HG03025 (cell line): Measurements from ENCODE around the gene MEX3A.
"Not testable (repeated sequence)": the region's sequence is repeated elsewhere in the genome, so short reads cannot be mapped to it uniquely, and the experiment has no call there.

Source experiments
- ATAC-seq: cut with Tn5 transposase; IDR thresholded peaks from one replicate; pipeline ENCODE4 v1.9.1; 2021; ENCODE audit warnings: mild to moderate bottlenecking, moderate library complexity; ENCODE audit not compliant: unreplicated experiment, low FRiP score

Gene MEX3A

DNA sequence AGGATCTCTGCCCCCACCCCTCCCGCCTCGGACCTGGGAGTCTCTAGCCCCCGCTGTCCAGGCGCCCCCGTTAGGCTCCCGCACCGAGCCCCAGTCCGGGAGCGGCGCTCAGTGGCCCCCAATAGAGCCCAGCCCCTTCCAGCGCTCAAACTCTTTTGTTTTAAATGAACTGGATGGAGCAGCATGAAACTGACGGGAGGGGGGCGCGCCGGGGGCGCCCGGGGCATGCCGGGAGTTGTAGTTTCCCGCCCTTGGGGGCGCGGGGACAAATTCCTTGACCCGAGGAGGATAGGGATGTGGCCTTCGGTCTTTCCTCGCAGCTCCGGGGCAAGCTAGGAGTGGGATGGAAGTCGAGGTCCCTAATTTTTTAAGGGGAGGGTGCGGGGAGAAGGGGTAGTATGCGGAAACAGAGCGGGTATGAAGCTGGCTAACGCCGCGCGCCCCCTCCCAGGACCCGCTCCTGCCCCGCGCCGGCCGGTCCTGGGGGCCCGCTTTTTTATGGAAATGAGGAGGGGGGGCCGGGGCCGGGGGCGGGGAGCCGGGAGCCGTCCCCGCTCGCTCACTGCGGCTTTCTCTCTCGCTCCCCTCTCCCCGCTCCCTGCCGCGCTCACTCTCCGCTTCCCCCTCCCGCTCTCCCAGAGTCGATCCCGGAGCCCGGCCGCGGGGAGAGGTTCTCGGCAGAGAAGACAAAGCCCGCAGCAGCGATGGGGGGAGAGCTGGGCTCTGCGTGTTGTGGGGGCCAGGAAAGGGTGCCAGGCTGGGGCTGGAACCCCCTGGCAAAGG, at the start of gene MEX3A:
MEX3A (minus strand) TSS at position 157 of the 783 bp plus-strand sequence. CDS start 467 bp downstream, outside the sequence.
- no peak for ATAC-seq

DNA sequence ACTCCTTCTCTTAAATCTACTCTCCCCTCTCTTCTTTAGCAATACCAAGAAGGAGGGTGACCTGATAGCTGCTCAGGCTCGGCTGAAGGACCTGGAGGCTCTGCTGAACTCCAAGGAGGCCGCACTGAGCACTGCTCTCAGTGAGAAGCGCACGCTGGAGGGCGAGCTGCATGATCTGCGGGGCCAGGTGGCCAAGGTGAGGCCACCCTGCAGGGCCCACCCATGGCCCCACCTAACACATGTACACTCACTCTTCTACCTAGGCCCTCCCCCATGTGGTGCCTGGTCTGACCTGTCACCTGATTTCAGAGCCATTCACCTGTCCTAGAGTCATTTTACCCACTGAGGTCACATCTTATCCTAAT, 48.3 kb upstream of the MEX3A start:
- ATAC-seq = no peak

GRCh38 chr1:156129687-156130577, 47.7 kb upstream of the MEX3A start:
- ATAC-seq = no peak

DNA sequence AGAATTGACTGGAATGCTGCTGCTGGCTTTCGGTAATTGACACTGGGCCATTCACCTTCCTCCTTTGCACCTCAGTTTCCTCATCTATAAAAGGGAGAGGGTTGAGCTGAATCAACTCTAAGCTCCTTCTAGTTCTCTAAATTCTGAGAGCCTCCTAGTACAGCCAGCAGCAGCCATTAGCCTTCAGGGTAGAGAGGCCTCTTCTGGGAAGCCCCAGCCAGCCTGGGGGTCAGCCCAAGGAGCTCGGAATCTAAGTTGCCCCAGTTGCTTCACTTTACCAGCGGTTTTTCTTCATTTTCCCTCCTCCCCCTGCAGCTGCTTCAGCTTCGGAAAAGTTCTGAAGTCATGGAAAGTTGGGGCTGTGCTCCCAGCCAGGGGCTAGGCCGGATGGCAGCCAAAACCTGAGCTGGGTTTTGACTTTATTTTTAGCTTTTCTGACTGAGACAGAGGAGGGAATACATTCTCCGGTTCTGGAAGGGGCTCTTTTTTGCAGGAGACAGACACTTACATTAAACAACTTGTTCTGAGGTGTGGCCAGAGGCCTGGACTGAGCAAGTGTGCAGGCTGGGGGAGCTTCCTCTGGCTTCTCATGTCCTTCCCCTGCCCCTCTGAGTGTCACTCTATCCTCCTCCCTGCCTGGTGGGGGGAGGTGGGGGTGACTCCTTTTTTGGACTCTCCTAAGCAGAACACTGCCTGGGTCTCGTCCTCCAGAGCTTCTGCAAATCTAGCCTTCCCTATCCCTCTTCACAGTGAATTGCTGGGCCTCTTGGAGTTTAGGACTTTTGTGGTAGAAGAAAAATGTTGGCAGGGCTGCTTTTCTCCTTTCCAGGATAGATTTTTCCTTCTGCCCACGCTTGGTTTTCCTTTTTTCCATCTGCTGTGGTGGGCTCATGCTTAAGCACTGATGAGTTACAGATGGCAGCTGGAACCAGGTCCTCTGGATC, 46.7 kb upstream of the MEX3A start:
- ATAC-seq = no peak

GRCh38 chr1:156128308-156128653, 46.0 kb upstream of the MEX3A start:
- ATAC-seq = no peak

GRCh38 chr1:156126630-156127534, 44.6 kb upstream of the MEX3A start:
- ATAC-seq = no peak

DNA sequence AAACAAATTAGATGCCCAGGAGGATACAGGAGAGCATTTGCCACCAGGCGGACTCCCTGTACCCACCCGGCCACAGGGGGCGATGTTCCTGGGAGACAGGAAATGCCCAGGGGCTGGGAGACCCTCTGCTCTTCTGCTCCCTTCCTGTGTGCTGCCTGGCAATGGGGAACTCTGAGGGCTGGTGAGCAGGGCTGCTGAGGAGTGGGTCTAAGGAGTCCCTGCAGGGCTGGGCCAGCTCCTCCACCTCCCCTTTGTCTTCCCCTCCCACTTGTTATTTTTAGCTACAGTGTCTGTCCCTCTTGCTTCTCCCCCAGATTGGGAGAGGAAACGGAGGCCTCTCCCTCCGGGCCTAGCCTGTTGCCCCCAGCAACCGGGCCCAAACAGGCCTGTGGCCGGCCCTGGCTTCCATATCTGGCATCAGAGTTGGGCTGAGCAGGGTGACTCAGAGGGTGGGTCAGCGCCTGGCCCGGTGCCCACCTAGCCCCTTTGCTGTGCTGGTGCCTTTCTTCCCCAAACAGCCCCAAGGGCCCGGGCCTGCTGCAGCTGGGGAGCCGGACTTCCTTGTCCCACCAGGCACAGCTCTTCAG, 43.9 kb upstream of the MEX3A start:
- ATAC-seq = no peak

DNA sequence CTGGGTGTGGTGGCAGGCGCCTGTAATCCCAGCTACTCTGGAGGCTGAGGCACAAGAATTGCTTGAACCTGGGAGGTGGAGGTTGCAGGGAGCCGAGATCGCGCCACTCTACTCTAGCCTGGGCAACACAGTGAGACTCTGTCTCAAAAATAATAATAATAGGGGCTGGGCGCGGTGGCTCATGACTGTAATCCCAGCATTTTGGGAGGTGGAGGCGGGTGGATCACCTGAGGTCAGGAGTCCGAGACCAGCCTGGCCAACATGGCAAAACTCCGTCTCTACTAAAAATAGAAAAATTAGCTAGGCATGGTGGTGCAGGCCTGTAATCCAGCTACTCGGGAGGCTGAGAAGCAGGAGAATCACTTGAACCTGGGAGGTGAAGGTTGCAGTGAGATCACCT, 43.3 kb upstream of the MEX3A start:
- ATAC-seq = not testable (repeated sequence)

GRCh38 chr1:156124557-156125483, 42.6 kb upstream of the MEX3A start:
- ATAC-seq = no peak

- no peak for ATAC-seq
These were observed 41.3 kb upstream of the MEX3A start for GRCh38 chr1:156123356-156124196.

DNA sequence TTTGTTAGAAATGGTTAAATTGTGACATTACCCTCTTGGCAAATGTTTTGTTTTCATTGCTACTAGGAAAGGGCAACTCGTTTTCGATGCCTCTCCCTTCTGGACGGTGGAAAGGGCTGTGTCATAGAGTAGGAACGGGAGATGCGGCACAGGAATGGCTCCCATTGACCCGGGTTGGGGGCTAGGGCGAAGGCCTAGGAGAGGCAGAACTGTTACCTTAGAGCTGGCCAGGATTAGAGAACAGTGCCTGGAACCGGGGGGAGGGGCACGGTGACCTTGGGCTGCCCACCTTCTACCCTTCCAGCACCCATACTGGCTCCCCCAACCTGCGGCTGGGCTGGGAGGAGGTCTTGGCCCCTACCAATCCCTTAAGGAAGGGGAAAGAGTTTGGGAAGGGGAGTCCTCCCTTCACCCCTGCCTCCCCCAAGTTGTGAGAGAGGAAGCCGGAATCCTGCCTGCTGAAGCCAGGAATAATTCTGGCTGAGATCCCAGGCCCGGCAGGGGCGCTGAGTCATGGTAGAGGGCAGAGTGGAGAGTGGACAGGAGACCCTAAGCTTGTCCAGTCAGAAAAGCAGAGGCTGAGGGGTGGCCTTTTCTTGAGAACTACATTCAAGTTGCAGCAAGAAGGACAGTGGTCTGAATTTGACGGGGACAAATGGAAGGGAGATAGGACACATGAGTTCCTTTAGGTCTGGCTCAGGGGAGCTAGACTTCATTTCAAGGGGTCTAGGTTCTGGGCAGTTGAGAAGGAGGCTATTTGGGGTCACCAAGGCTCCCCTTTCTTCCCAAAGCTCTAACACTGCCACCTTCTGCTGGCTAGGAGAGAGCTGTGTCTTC, 40.5 kb upstream of the MEX3A start:
- no peak for ATAC-seq

DNA sequence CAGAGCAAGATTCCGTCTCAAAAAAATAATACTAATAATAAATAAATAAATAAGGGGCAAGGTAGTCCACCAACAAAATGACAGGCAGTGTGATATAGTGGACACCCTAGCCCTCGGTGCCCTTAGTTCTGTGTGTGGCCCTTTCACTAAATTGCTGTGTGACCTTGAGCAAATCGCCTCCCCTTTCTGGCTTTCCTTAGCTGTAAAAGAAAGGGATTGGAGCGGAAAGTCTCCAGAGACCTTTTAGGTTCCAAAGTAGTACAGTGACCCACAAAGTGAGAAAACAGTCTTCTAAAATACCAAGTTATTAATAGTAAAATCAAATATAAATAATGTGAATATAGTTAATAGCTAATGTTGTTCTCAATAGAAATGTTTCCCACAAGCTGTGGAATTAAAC, 39.8 kb upstream of the MEX3A start:
- no peak for ATAC-seq

DNA sequence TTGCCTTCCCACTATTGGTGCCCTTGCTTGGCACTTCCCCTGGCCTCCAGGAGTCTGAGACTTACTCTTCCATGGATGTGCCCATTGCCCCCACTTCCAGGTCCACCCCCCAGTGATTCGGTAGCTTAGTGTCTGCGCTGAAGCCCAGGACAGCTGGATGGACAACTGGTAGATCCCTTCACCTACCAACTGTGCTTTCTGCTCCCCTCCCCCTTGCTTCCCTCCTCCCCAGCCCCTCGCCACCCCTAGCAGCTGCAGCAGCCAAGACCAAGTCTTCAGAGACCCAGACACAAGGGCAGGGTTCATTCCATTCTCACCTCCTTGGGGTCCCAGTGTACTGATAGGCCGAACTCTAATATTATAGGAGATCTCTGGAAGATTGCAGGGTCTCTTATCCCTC, 39.2 kb upstream of the MEX3A start:
- no peak for ATAC-seq

- not testable (repeated sequence) for ATAC-seq
These were observed 38.7 kb upstream of the MEX3A start for GRCh38 chr1:156121005-156121404.

GRCh38 chr1:156120318-156120717, 38.1 kb upstream of the MEX3A start:
- no peak for ATAC-seq

DNA sequence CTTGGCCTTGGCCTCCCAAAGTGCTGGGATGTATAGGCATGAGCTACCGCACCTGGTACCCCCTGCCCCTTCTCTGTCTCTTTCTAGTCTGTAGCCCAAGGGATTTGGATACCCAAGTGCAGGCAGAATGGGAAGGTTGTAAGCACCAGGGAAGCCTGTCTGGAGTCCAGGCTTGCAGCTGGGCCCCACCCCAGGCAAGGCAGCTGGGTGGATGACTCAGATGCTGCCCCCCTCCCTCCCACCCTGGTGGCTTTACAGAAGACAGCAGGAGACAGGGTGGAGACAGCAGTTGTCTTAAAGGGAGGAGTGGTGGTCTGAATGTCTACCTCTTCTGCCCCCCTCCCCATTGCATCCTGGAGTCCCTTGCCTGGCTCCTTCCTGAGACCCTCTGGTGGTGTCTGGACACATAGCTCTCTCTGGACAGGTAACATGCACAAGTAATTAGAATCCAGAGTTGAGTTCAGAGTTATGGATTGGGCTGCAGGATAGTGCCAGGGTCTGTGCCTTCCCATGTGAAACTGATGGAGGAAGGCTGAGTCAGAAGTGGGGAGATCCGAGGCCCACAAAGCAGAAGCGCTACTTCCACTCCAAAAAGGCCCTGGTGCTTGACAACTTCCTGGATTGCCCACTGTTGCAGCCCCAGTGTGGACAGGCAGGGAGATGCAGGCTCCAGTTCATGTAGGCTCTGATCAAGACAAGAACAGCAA, 37.4 kb upstream of the MEX3A start:
- no peak for ATAC-seq
